DOHH2 (cell line): Measurements from ENCODE around the gene NME7.

ENCODE experiments used
- CTCF ChIP-seq: fragments of 200-600 bp; sonication (generic); IDR thresholded peaks from one replicate; pipeline ENCODE4 v1.5.1; 2014; ENCODE audit warnings: antibody characterized with exemption, mild to moderate bottlenecking, low read depth, low read length; ENCODE audit not compliant: poor library complexity, severe bottlenecking
- EZH2phosphoT487 ChIP-seq: fragments of 200-600 bp; sonication (generic); IDR thresholded peaks from 2 replicates; pipeline ENCODE4 v1.6.1; 2017; ENCODE audit warnings: borderline replicate concordance, mild to moderate bottlenecking, antibody characterized with exemption, low read length, moderate library complexity, mixed read lengths

GRCh38 chr1:169325117-169325516 is 42.5 kb downstream of the NME7 start:
- TF ChIP-seq CTCF: no peak
- no peak for TF ChIP-seq EZH2phosphoT487
